CD14-positive monocyte (primary cell): Measurements from ENCODE around the gene CLSTN3. TPM values are rescaled to one million over a fixed set of nuclear protein-coding genes. Genes with fewer than 3 reads are reported as not detected.
A peak's percentile ranks its signal among the peaks of the same experiment; 100 is the strongest.

Source experiments
- DNase-seq, 3 donors: peaks; one replicate each; pipeline ENCODE4 v3.0.0-alpha.2; 2011 to 2022
- H2AFZ ChIP-seq: 2 replicates; pipeline ENCODE4 v1.6.0; 2012; ENCODE audit warnings: mild to moderate bottlenecking, low read depth, low read length, inconsistent platforms; ENCODE audit not compliant: insufficient read depth, poor library complexity, severe bottlenecking
- H3K27ac ChIP-seq, 2 donors: 1 replicate in 1 of 2; 2 replicates in 1 of 2; pipeline ENCODE4 v1.5.1; 2012 to 2013; ENCODE audit warnings: low read length in 2 of 2, control low read depth in 1 of 2, inconsistent platforms in 1 of 2, low read depth in 1 of 2, mild to moderate bottlenecking in 1 of 2
- H3K27me3 ChIP-seq, 2 donors: one replicate each; pipeline versions ENCODE4 v1.6.0 to v1.6.1; 2011 to 2013; ENCODE audit warnings: low read length in 2 of 2; ENCODE audit not compliant: control insufficient read depth in 2 of 2, insufficient read depth in 2 of 2
- H3K36me3 ChIP-seq, 2 donors: replicated peaks in 1 of 2; 1 replicate in 1 of 2; 2 replicates in 1 of 2; pipeline versions ENCODE4 v1.5.1 to v1.6.1; 2012 to 2013; ENCODE audit warnings: low read length in 2 of 2, control low read depth in 1 of 2, inconsistent platforms in 1 of 2, mild to moderate bottlenecking in 1 of 2; ENCODE audit not compliant: insufficient read depth in 2 of 2, control insufficient read depth in 1 of 2
- H3K4me1 ChIP-seq, 2 donors: 1 replicate in 1 of 2; 2 replicates in 1 of 2; pipeline versions ENCODE4 v1.5.1 to v1.6.1; 2012 to 2013; ENCODE audit warnings: low read length in 2 of 2, control low read depth in 1 of 2, inconsistent platforms in 1 of 2, mild to moderate bottlenecking in 1 of 2, moderate library complexity in 1 of 2; ENCODE audit not compliant: insufficient read depth in 2 of 2, control insufficient read depth in 1 of 2
- H3K4me2 ChIP-seq: replicated peaks from 2 replicates; pipeline ENCODE3; 2012; ENCODE audit warnings: low read length, moderate library complexity, mild to moderate bottlenecking; ENCODE audit not compliant: poor library complexity, severe bottlenecking; ENCODE audit errors: extremely low read depth
- H3K4me3 ChIP-seq, 3 experiments: fragments of 200-600 bp in 1 of 3; sonication (generic) in 1 of 3; replicated peaks in 1 of 3; 1 replicate in 2 of 3; 2 replicates in 1 of 3; pipeline ENCODE4 v1.5.1; 2011 to 2013; ENCODE audit warnings: low read length in 3 of 3, mild to moderate bottlenecking in 3 of 3, control low read depth in 2 of 3, low read depth in 2 of 3, inconsistent platforms in 1 of 3, moderate library complexity in 1 of 3
- H3K79me2 ChIP-seq: 2 replicates; pipeline ENCODE4 v1.6.0; 2012; ENCODE audit warnings: mild to moderate bottlenecking, control low read depth, inconsistent platforms, low read length, moderate library complexity; ENCODE audit not compliant: insufficient read depth
- H3K9ac ChIP-seq: 2 replicates; pipeline ENCODE4 v1.6.0; 2017; ENCODE audit warnings: low read length, mild to moderate bottlenecking; ENCODE audit not compliant: insufficient read depth, poor library complexity, severe bottlenecking
- H3K9me3 ChIP-seq, 2 donors: replicated peaks in 1 of 2; 1 replicate in 1 of 2; 2 replicates in 1 of 2; pipeline versions ENCODE4 v1.5.1 to v1.6.1; 2012 to 2013; ENCODE audit warnings: low read length in 2 of 2, control low read depth in 1 of 2; ENCODE audit not compliant: control insufficient read depth in 1 of 2, insufficient read depth in 1 of 2
- H4K20me1 ChIP-seq: 2 replicates; pipeline ENCODE4 v1.6.0; 2012; ENCODE audit warnings: mild to moderate bottlenecking, low read length, control low read depth, moderate library complexity; ENCODE audit not compliant: insufficient read depth
- H3K27ac Mint-ChIP-seq, 7 donors: one replicate each; pipeline ENCODE4 v1.8.0; 2020; ENCODE audit warnings: mild to moderate bottlenecking in 7 of 7, mixed read lengths in 7 of 7, moderate library complexity in 6 of 7, inconsistent platforms in 2 of 7
- H3K27me3 Mint-ChIP-seq, 3 donors: one replicate each; pipeline ENCODE4 v1.8.0; 2021 to 2022; ENCODE audit warnings: low read depth in 3 of 3, mild to moderate bottlenecking in 3 of 3, mixed read lengths in 3 of 3, moderate library complexity in 3 of 3, inconsistent platforms in 1 of 3
- H3K36me3 Mint-ChIP-seq, 2 donors: one replicate each; pipeline ENCODE4 v1.8.0; 2020; ENCODE audit warnings: mixed read lengths in 2 of 2, inconsistent platforms in 1 of 2, mild to moderate bottlenecking in 1 of 2
- H3K4me1 Mint-ChIP-seq: one replicate; pipeline ENCODE4 v1.8.0; 2020; ENCODE audit warnings: mild to moderate bottlenecking, mixed read lengths
- H3K4me3 Mint-ChIP-seq, 2 donors: one replicate each; pipeline ENCODE4 v1.8.0; 2020; ENCODE audit warnings: mild to moderate bottlenecking in 2 of 2, mixed read lengths in 2 of 2, moderate library complexity in 1 of 2
- H3K9me3 Mint-ChIP-seq, 7 donors: one replicate each; pipeline ENCODE4 v1.8.0; 2020 to 2022; ENCODE audit warnings: mixed read lengths in 7 of 7, mild to moderate bottlenecking in 6 of 7, moderate library complexity in 6 of 7, inconsistent platforms in 2 of 7
- CTCF ChIP-seq: fragments of 200-600 bp; IDR thresholded peaks from one replicate; pipeline ENCODE4 v1.8.0; 2022; ENCODE audit warnings: antibody characterized with exemption, mild to moderate bottlenecking
- WGBS: methylation state at CpG from one replicate; pipeline ENCODE4 v1.1.5; 2013; ENCODE audit warnings: missing lambda C conversion rate; ENCODE audit not compliant: insufficient coverage; 5-methylcytosine and 5-hydroxymethylcytosine counted together
- intact Hi-C, 2 donors: fragments of 100-400 bp; cut with micrococcal nuclease; formaldehyde crosslinking; loops; one replicate each; pipeline versions ENCODE4 v1.15.0 to v1.15.1; 2023
- polyA plus RNA-seq, 3 donors: library from polyadenylated mRNA; depleted of rRNA in 1 of 3; unstranded in 2 of 3; stranded (reverse) in 1 of 3; fragments of 300-500 nt in 2 of 3; fragments of >200 nt in 1 of 3; fragmentation: Illumina TruSeq in 2 of 3; gene quantifications; 1 replicate in 2 of 3; 2 replicates in 1 of 3; pipeline ENCODE4 v1.2.3, GENCODE V29; 2012 to 2021

CLSTN3 gene
- polyA plus RNA-seq, 3 donors = 13.7 TPM; not detected in 2

- intact Hi-C loops = no loop called here
- no peak overlapping the region for H3K27ac ChIP-seq
- peaks cover 0 to 5% (median 0%) of the 10 kb centered on the region in 7 donors for H3K9me3 Mint-ChIP-seq
- DNase-seq = no peak
- no peak overlapping the region for H3K9ac ChIP-seq
- H3K27me3 ChIP-seq = no peaks in the 10 kb centered on the region
- no peak overlapping the region for H3K4me3 ChIP-seq
- no peaks in the 10 kb centered on the region for H4K20me1 ChIP-seq
- H3K4me1 ChIP-seq = no peaks in the 10 kb centered on the region
- H2AFZ ChIP-seq = no peak overlapping the region
- no peaks in the 10 kb centered on the region for H3K4me1 Mint-ChIP-seq
- 93% methylated on average over 2 of the region's 2 CpGs for WGBS
- TF ChIP-seq CTCF = no peak
- H3K36me3 ChIP-seq = peaks cover 12 to 43% of the 10 kb centered on the region in 2 donors
- H3K36me3 Mint-ChIP-seq = peaks cover 44 to 45% of the 10 kb centered on the region in 2 donors
- H3K4me3 Mint-ChIP-seq = no peak overlapping the region
- H3K9me3 ChIP-seq = no peaks in the 10 kb centered on the region
- peak overlapping the region in 1 of 7 donors; percentile 41 for H3K27ac Mint-ChIP-seq
- H3K27me3 Mint-ChIP-seq = peaks cover 0 to 2% (median 0%) of the 10 kb centered on the region in 3 donors
- no peak overlapping the region for H3K4me2 ChIP-seq
- no peaks in the 10 kb centered on the region for H3K79me2 ChIP-seq
These were observed 67.7 kb downstream of the CLSTN3 start for GRCh38 chr12:7197841-7198240.

- no peak overlapping the region for H3K4me3 Mint-ChIP-seq
- peaks cover 36 to 73% of the 10 kb centered on the region in 2 donors for H3K36me3 ChIP-seq
- no peaks in the 10 kb centered on the region for H3K79me2 ChIP-seq
- 100% methylated on average over 1 of the region's 4 CpGs for WGBS
- H3K27me3 ChIP-seq = no peaks in the 10 kb centered on the region
- no peaks in the 10 kb centered on the region for H3K9me3 ChIP-seq
- peaks cover 0 to 5% (median 0%) of the 10 kb centered on the region in 7 donors for H3K9me3 Mint-ChIP-seq
- no peak overlapping the region for H3K4me2 ChIP-seq
- peak overlapping the region in 1 of 7 donors; percentile 64 for H3K27ac Mint-ChIP-seq
- no peak overlapping the region for H3K4me3 ChIP-seq
- H3K27me3 Mint-ChIP-seq = peaks cover 0 to 2% (median 0%) of the 10 kb centered on the region in 3 donors
- no peaks in the 10 kb centered on the region for H4K20me1 ChIP-seq
- H2AFZ ChIP-seq = no peak overlapping the region
- no peak overlapping the region for H3K27ac ChIP-seq
- no peak for DNase-seq
- no peak overlapping the region for H3K9ac ChIP-seq
- no peak for TF ChIP-seq CTCF
- H3K36me3 Mint-ChIP-seq = peaks cover 58 to 59% of the 10 kb centered on the region in 2 donors
- H3K4me1 ChIP-seq = no peaks in the 10 kb centered on the region
- intact Hi-C loops = no loop called here
- H3K4me1 Mint-ChIP-seq = no peaks in the 10 kb centered on the region
These were observed 72.9 kb downstream of the CLSTN3 start for GRCh38 chr12:7203109-7203508.
